H9 (cell line): ENCODE data around the gene SULT1C3. TPM values are rescaled to one million over a fixed set of nuclear protein-coding genes. Genes with fewer than 3 reads are reported as not detected.

ENCODE experiments used
- DNase-seq: peaks from one replicate; pipeline ENCODE4 v3.0.0-alpha.2; 2017
- H2AFZ ChIP-seq: one replicate; pipeline ENCODE4 v1.6.1; 2013; ENCODE audit warnings: mild to moderate bottlenecking, low read length, control low read depth, moderate library complexity
- H2AK5ac ChIP-seq: 2 replicates; pipeline ENCODE4 v1.6.1; 2013; ENCODE audit warnings: low read length, control low read depth, mixed read lengths; ENCODE audit not compliant: insufficient read length
- H2BK120ac ChIP-seq: one replicate; pipeline ENCODE4 v1.6.1; 2013; ENCODE audit warnings: low read depth, mild to moderate bottlenecking, low read length, control low read depth, inconsistent platforms; ENCODE audit not compliant: poor library complexity, severe bottlenecking
- H2BK12ac ChIP-seq: 2 replicates; pipeline ENCODE4 v1.6.1; 2013; ENCODE audit warnings: low read length, control low read depth, mixed read lengths, low read depth; ENCODE audit not compliant: insufficient read length
- H2BK15ac ChIP-seq: 2 replicates; pipeline ENCODE4 v1.6.1; 2013; ENCODE audit warnings: low read depth, low read length, control low read depth
- H2BK20ac ChIP-seq: one replicate; pipeline ENCODE4 v1.6.1; 2013; ENCODE audit warnings: low read depth, mild to moderate bottlenecking, low read length, control low read depth, inconsistent platforms; ENCODE audit not compliant: poor library complexity, severe bottlenecking
- H2BK5ac ChIP-seq: 2 replicates; pipeline ENCODE4 v1.6.1; 2013; ENCODE audit warnings: low read length, control low read depth, mixed read lengths; ENCODE audit not compliant: insufficient read length
- H3K14ac ChIP-seq: 2 replicates; pipeline ENCODE4 v1.6.1; 2013; ENCODE audit warnings: low read length, control low read depth; ENCODE audit not compliant: insufficient read depth
- H3K18ac ChIP-seq: 2 replicates; pipeline ENCODE4 v1.6.1; 2013; ENCODE audit warnings: low read depth, mild to moderate bottlenecking, mixed read lengths, low read length, control low read depth; ENCODE audit not compliant: insufficient read length
- H3K23ac ChIP-seq: 2 replicates; pipeline ENCODE4 v1.6.1; 2013; ENCODE audit warnings: low read length, control low read depth, mixed read lengths, low read depth; ENCODE audit not compliant: insufficient read length
- H3K23me2 ChIP-seq: 2 replicates; pipeline ENCODE4 v1.6.1; 2013; ENCODE audit warnings: low read depth, mild to moderate bottlenecking, mixed read lengths, low read length, control low read depth; ENCODE audit not compliant: insufficient read length, poor library complexity, severe bottlenecking
- H3K27ac ChIP-seq: 2 replicates; pipeline ENCODE4 v1.5.1; 2013; ENCODE audit warnings: low read length, control low read depth, mixed read lengths, low read depth; ENCODE audit not compliant: insufficient read length
- H3K27me3 ChIP-seq: 2 replicates; pipeline ENCODE4 v1.6.1; 2013; ENCODE audit warnings: low read length, control low read depth, inconsistent platforms; ENCODE audit not compliant: insufficient read depth
- H3K4ac ChIP-seq: 2 replicates; pipeline ENCODE4 v1.6.1; 2013; ENCODE audit warnings: low read depth, mild to moderate bottlenecking, control low read depth, inconsistent platforms, low read length, moderate library complexity
- H3K4me1 ChIP-seq: 2 replicates; pipeline ENCODE4 v1.6.1; 2013; ENCODE audit warnings: low read length, control low read depth, inconsistent platforms; ENCODE audit not compliant: insufficient read depth
- H3K4me2 ChIP-seq: 2 replicates; pipeline ENCODE4 v1.6.1; 2013; ENCODE audit warnings: low read length, control low read depth, mixed read lengths; ENCODE audit not compliant: insufficient read length, insufficient read depth
- H3K56ac ChIP-seq: 2 replicates; pipeline ENCODE4 v1.6.1; 2013; ENCODE audit warnings: low read depth, mild to moderate bottlenecking, mixed read lengths, low read length, control low read depth; ENCODE audit not compliant: insufficient read length
- H3K79me1 ChIP-seq: 2 replicates; pipeline ENCODE4 v1.6.1; 2013; ENCODE audit warnings: low read depth, mild to moderate bottlenecking, moderate library complexity, low read length, control low read depth, inconsistent platforms; ENCODE audit not compliant: insufficient read depth, poor library complexity, severe bottlenecking
- H3K79me2 ChIP-seq: 2 replicates; pipeline ENCODE4 v1.6.1; 2013; ENCODE audit warnings: low read length, control low read depth, inconsistent platforms; ENCODE audit not compliant: insufficient read depth
- H3K9ac ChIP-seq: 2 replicates; pipeline ENCODE4 v1.6.1; 2013; ENCODE audit warnings: low read length, control low read depth, mixed read lengths; ENCODE audit not compliant: insufficient read length; ENCODE audit errors: extremely low read depth
- H3K9me3 ChIP-seq: one replicate; pipeline ENCODE4 v1.6.1; 2013; ENCODE audit warnings: low read depth, low read length, inconsistent platforms; ENCODE audit not compliant: control insufficient read depth
- H3T11ph ChIP-seq: one replicate; pipeline ENCODE4 v1.6.1; 2013; ENCODE audit warnings: mild to moderate bottlenecking, low read length, control low read depth, inconsistent platforms
- H4K20me1 ChIP-seq: one replicate; pipeline ENCODE4 v1.6.1; 2013; ENCODE audit not compliant: control insufficient read depth, insufficient read length, insufficient read depth
- H4K5ac ChIP-seq: 2 replicates; pipeline ENCODE4 v1.6.1; 2013; ENCODE audit warnings: low read depth, mild to moderate bottlenecking, mixed read lengths, low read length, control low read depth; ENCODE audit not compliant: insufficient read length
- H4K8ac ChIP-seq: replicated peaks from 2 replicates; pipeline ENCODE4 v1.6.1; 2013; ENCODE audit warnings: low read length, control low read depth, mixed read lengths, low read depth; ENCODE audit not compliant: insufficient read length
- H4K91ac ChIP-seq: 2 replicates; pipeline ENCODE4 v1.6.1; 2013; ENCODE audit warnings: low read depth, mild to moderate bottlenecking, moderate library complexity, mixed read lengths, low read length, control low read depth; ENCODE audit not compliant: insufficient read length
- H3K27ac Mint-ChIP-seq, 3 experiments: 2 replicates in 2 of 3; 3 replicates in 1 of 3; pipeline ENCODE4 v1.8.0; 2020 to 2021; ENCODE audit warnings: mixed read lengths in 3 of 3, mild to moderate bottlenecking in 1 of 3, moderate library complexity in 1 of 3
- H3K27me3 Mint-ChIP-seq: 2 replicates; pipeline ENCODE4 v1.8.0; 2021; ENCODE audit warnings: low read depth, mild to moderate bottlenecking, moderate library complexity, mixed read lengths
- H3K36me3 Mint-ChIP-seq, 3 experiments: 2 replicates in 2 of 3; 3 replicates in 1 of 3; pipeline ENCODE4 v1.8.0; 2020 to 2021; ENCODE audit warnings: low read depth in 3 of 3, mixed read lengths in 3 of 3; ENCODE audit not compliant: insufficient read depth in 1 of 3
- H3K4me1 Mint-ChIP-seq, 2 experiments: 2 replicates each; pipeline ENCODE4 v1.8.0; 2020; ENCODE audit warnings: mixed read lengths in 2 of 2
- H3K4me3 Mint-ChIP-seq, 2 experiments: 2 replicates in 1 of 2; 3 replicates in 1 of 2; pipeline ENCODE4 v1.8.0; 2020 to 2021; ENCODE audit warnings: mild to moderate bottlenecking in 2 of 2, mixed read lengths in 2 of 2, moderate library complexity in 1 of 2
- H3K9me3 Mint-ChIP-seq, 2 experiments: 2 replicates in 1 of 2; 3 replicates in 1 of 2; pipeline ENCODE4 v1.8.0; 2020; ENCODE audit warnings: mild to moderate bottlenecking in 2 of 2, mixed read lengths in 2 of 2, moderate library complexity in 1 of 2
- CTCF ChIP-seq: fragments of 200-600 bp; sonication (generic); conservative IDR thresholded peaks from 3 replicates; pipeline ENCODE4 v1.8.0; 2021; ENCODE audit warnings: antibody characterized with exemption, mild to moderate bottlenecking
- WGBS: extraction: QIAGEN DNeasy Blood & Tissue Kit; methylation state at CpG from one replicate; pipeline ENCODE4 v1.1.7; 2013; ENCODE audit warnings: missing lambda C conversion rate, low lambda C conversion rate, mixed read lengths; ENCODE audit not compliant: insufficient read length; ENCODE audit errors: extremely low coverage; 5-methylcytosine and 5-hydroxymethylcytosine counted together
- total RNA-seq: library from RNA; stranded (reverse); gene quantifications from 2 replicates; pipeline ENCODE4 v1.2.1, GENCODE V29; 2021

Gene SULT1C3
- total RNA-seq, 1 experiment from 2014 or later: not detected

- H3T11ph ChIP-seq: no peak overlapping the region
- no peak overlapping the region for H3K27ac Mint-ChIP-seq
Observed at GRCh38 chr2:108301558-108301957, 61.8 kb downstream of the SULT1C3 start.

More at GRCh38 chr2:108301558-108301957, 61.8 kb downstream of the SULT1C3 start:
- H4K5ac ChIP-seq: no peak overlapping the region
- H2BK15ac ChIP-seq: no peak overlapping the region
- no peaks in the 10 kb centered on the region for H3K27me3 ChIP-seq
- no peak overlapping the region for H2BK20ac ChIP-seq
- no peak overlapping the region for H3K9ac ChIP-seq
- H3K79me2 ChIP-seq: no peaks in the 10 kb centered on the region
- H3K23ac ChIP-seq: no peak overlapping the region
- Mint-ChIP-seq H3K27me3 (no peaks in the 10 kb centered on the region; the same call in 1 of the 2 replicates), H3K4me1 (no peaks in the 10 kb centered on the region), H3K4me3 (no peak overlapping the region), H3K9me3 (no peaks in the 10 kb centered on the region; a peak in 1 of 5 replicates), H3K36me3 (no peaks in the 10 kb centered on the region)
- H3K23me2 ChIP-seq: no peaks in the 10 kb centered on the region
- WGBS: no CpG with 5 or more reads among the region's 7 CpGs
- no peaks in the 10 kb centered on the region for H3K4me1 ChIP-seq
- H4K91ac ChIP-seq: no peak overlapping the region
- no peak overlapping the region for H3K18ac ChIP-seq
- no peak for DNase-seq
- H3K27ac ChIP-seq: no peak overlapping the region
- H2BK5ac ChIP-seq: no peak overlapping the region
- no peak overlapping the region for H3K4me2 ChIP-seq
- no peak overlapping the region for H2BK12ac ChIP-seq
- no peaks in the 10 kb centered on the region for H3K79me1 ChIP-seq
- no peaks in the 10 kb centered on the region for H3K9me3 ChIP-seq
- no peak overlapping the region for H3K4ac ChIP-seq
- H2AK5ac ChIP-seq: no peak overlapping the region
- H2AFZ ChIP-seq: no peak overlapping the region
- no peak overlapping the region for H3K14ac ChIP-seq
- H2BK120ac ChIP-seq: no peak overlapping the region
- no peak for TF ChIP-seq CTCF
- H3K56ac ChIP-seq: no peak overlapping the region
- H4K20me1 ChIP-seq: no peaks in the 10 kb centered on the region
- no peak overlapping the region for H4K8ac ChIP-seq
